ENCODE results near the gene SSR3.

SSR3 gene

DNA sequence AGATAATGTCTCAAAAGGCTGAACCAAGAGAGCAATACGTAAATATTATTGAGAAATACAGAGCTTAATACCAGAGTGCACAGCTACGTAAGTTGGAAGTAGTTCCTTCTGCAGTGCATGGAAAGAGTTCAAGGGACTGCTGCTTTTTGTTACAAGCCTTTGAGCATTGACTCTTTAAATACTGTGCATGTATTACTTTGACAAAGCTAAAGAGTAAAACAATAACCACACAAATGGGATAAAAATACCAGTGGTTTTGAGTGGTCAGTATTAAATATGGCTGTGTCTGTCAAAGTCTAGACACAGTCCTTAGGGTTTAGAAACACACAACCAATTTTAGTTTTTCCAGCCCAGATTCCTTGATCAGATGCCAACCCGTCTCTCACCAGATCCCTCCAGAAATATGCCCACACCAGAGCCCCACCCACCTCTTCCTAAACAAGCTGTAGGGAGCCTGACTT is 62.1 kb downstream of the SSR3 start:
- DNase-seq (ENCODE audit: low read depth in 4 of 4, low spot score in 1 of 4): no peak

DNA sequence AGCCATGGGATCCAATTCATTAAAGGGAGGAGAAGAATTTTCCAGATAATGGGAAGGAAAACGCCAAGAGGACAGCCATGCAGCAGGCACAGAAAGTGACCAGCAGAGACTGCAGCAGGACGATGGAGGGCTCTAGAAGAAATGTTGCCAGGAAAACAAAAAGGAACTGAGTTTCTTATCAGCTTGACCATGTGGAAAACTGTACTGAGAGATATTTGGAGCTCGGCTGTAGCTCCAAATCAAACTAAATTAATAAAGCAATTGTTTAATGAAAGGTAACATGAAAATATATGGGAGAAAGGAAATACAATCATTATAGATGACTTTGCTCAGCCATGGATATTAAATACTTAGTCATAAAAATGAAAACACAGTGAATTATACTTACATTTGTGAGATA is 63.7 kb downstream of the SSR3 start:
- no peak for DNase-seq (ENCODE audit: low read depth in 4 of 4, low spot score in 1 of 4)
